Peyer's patch (tissue), 4 donors: ENCODE measurements around the gene ABCA5. TPM values are rescaled to one million over a fixed set of nuclear protein-coding genes. Genes with fewer than 3 reads are reported as not detected.
"Not testable (repeated sequence)": the region's sequence is repeated elsewhere in the genome, so short reads cannot be mapped to it uniquely, and the experiment has no call there.

ENCODE experiments used
- DNase-seq, 3 donors: peaks; one replicate each; pipeline ENCODE4 v3.0.0-alpha.2; 2017 to 2019
- H3K27ac ChIP-seq, 4 donors: fragments of 200-600 bp; sonication (generic); one replicate each; pipeline ENCODE4 v1.5.1; 2016 to 2019
- H3K27me3 ChIP-seq, 2 donors: fragments of 200-600 bp; sonication (generic); one replicate each; pipeline ENCODE4 v1.5.1; 2019
- H3K36me3 ChIP-seq, 3 donors: fragments of 200-600 bp; sonication (generic); one replicate each; pipeline ENCODE4 v1.5.1; 2016 to 2019
- H3K4me1 ChIP-seq, 4 donors: fragments of 200-600 bp; sonication (generic); one replicate each; pipeline ENCODE4 v1.5.1; 2016 to 2019
- H3K4me3 ChIP-seq, 4 donors: fragments of 200-600 bp; sonication (generic); 1 replicate in 3 of 4; 2 replicates in 1 of 4; pipeline ENCODE4 v1.5.1; 2016 to 2019; ENCODE audit warnings: mild to moderate bottlenecking in 1 of 4
- H3K9me3 ChIP-seq, 4 donors: fragments of 200-600 bp; sonication (generic); one replicate each; pipeline ENCODE4 v1.5.1; 2016 to 2019; ENCODE audit warnings: mild to moderate bottlenecking in 1 of 4
- CTCF ChIP-seq, 6 experiments: fragments of 450-650 bp in 4 of 6; fragments of 200-600 bp in 2 of 6; sonication (generic) in 1 of 6; IDR thresholded peaks; one replicate each; pipeline ENCODE4 v1.5.1; 2017 to 2019; ENCODE audit warnings: antibody characterized with exemption in 6 of 6, mild to moderate bottlenecking in 3 of 6, moderate library complexity in 1 of 6
- POLR2A ChIP-seq, 2 donors: fragments of 450-650 bp; IDR thresholded peaks; one replicate each; pipeline ENCODE4 v1.5.1; 2017; ENCODE audit warnings: antibody characterized with exemption in 2 of 2, mild to moderate bottlenecking in 2 of 2, moderate library complexity in 2 of 2
- total RNA-seq, 4 donors: library from RNA; depleted of rRNA; stranded (reverse); fragments of >200 nt; gene quantifications; one replicate each; pipeline ENCODE4 v1.1.0, GENCODE V29; 2016

ABCA5 gene
- total RNA-seq, 4 donors from 2014 or later, result 25.6 to 239 (median 177) TPM

DNA sequence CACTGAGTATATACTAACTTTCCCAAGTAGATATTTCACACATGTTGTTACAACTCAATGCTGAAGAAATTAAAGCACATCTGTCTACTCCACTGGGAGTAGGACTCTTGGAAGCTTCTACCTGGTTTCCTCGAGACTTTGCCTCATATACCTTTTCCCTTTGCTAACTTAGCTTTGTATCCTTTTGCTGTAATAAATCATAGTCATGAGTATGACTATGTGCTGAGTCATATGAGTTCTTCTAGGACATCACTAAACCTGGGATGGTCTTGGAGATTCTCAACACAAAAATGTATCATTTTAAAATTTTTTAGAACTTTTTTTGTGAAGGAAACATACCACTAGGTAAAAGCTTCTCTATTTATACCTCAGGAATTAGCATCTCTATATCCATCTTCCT, 39.8 kb downstream of the ABCA5 start:
- H3K27me3 ChIP-seq, result no peaks in the 10 kb centered on the region
- H3K9me3 ChIP-seq, result no peaks in the 10 kb centered on the region
- no peak overlapping the region for H3K27ac ChIP-seq
- H3K4me3 ChIP-seq, result no peak overlapping the region
- H3K36me3 ChIP-seq, result peaks cover 0 to 95% (median 3%) of the 10 kb centered on the region in 3 donors
- no peaks in the 10 kb centered on the region for H3K4me1 ChIP-seq
- no peak for DNase-seq
- TF ChIP-seq POLR2A (IDR thresholded peaks at IDR 0.05) (no peak), CTCF (IDR thresholded peaks at IDR 0.05) (no peak)

GRCh38 chr17:69286257-69286656, 40.7 kb downstream of the ABCA5 start:
- Histone ChIP-seq H3K4me3 (no peak overlapping the region), H3K27ac (no peak overlapping the region), H3K36me3 (peaks cover 0 to 96% (median 3%) of the 10 kb centered on the region in 3 donors), H3K27me3 (no peaks in the 10 kb centered on the region), H3K9me3 (no peaks in the 10 kb centered on the region), H3K4me1 (no peaks in the 10 kb centered on the region)
- no peak for TF ChIP-seq POLR2A (IDR thresholded peaks at IDR 0.05)
- no peak for TF ChIP-seq CTCF (IDR thresholded peaks at IDR 0.05)
- no peak for DNase-seq

GRCh38 chr17:69284646-69285045, 42.3 kb downstream of the ABCA5 start:
- H3K4me1 ChIP-seq, result no peaks in the 10 kb centered on the region
- no peak for TF ChIP-seq CTCF (IDR thresholded peaks at IDR 0.05)
- H3K36me3 ChIP-seq, result peaks cover 0 to 84% (median 3%) of the 10 kb centered on the region in 3 donors
- no peaks in the 10 kb centered on the region for H3K9me3 ChIP-seq
- no peak overlapping the region for H3K4me3 ChIP-seq
- no peaks in the 10 kb centered on the region for H3K27me3 ChIP-seq
- H3K27ac ChIP-seq, result no peak overlapping the region
- DNase-seq, result no peak

DNA sequence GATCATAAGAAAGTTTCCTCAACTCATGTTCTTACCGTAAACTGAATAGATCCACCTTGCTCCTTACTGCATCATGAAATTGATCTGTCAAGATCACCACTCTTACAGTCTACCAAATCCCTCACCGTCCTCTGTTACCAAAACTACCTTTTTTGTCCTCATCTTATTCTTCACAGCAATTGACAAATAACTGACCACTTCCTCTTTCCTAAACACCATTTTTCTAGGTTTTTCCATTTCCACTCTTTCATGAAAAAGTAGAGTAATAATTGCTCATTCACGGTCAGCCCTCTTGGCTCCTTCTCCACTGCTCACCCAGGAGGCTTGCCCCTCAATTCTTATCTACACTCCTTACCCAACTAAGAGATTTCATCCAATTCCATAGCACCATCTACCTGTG, 44.9 kb downstream of the ABCA5 start:
- TF ChIP-seq CTCF (IDR thresholded peaks at IDR 0.05) (no peak), POLR2A (IDR thresholded peaks at IDR 0.05) (no peak)
- no peaks in the 10 kb centered on the region for H3K4me1 ChIP-seq
- H3K4me3 ChIP-seq, result no peak overlapping the region
- H3K36me3 ChIP-seq, result peaks cover 0 to 60% (median 3%) of the 10 kb centered on the region in 3 donors
- DNase-seq, result no peak
- no peak overlapping the region for H3K27ac ChIP-seq
- H3K9me3 ChIP-seq, result no peaks in the 10 kb centered on the region
- H3K27me3 ChIP-seq, result no peaks in the 10 kb centered on the region

DNA sequence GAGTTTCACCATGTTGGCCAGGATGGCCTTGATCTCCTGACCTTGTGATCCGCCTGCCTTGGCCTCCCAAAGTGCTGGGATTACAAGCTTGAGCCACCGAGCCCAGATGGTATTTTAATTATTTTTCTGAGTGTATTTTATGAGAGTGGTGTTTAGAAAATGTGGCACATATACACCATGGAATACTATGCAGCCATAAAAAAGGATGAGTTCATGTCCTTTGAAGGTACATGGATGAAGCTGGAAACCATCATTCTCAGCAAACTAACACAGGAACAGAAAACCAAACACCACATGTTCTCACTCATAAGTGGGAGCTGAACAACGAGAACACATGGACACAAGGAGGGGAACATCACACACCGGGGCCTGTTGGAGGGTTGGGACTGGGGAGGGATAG, 50.7 kb downstream of the ABCA5 start:
- not testable (repeated sequence) for H3K27me3 ChIP-seq, DNase-seq, H3K27ac ChIP-seq, H3K4me3 ChIP-seq, H3K4me1 ChIP-seq, H3K9me3 ChIP-seq
- peaks cover 0 to 23% (median 0%) of the 10 kb centered on the region in 3 donors for H3K36me3 ChIP-seq

DNA sequence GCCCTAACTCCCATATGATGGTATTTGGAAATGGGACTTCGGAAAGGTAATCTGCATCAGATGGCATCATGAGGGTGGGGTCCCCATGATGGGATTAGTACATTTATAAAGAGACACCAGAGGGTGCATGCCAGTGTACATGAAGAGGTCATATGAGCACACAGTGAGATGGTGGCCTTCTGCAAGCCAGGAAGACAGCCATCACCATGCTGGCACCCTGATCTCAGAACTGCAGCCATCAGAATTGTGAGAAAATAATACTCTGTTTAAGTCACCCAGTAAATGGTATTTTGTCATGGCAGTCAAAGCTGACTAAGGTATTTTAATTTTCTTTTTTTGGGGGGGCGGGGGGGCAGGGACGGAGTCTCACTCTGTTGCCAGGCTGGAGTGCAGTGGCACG, 51.2 kb downstream of the ABCA5 start:
- Histone ChIP-seq H3K27me3 (no peaks in the 10 kb centered on the region), H3K36me3 (peaks cover 0 to 21% (median 0%) of the 10 kb centered on the region in 3 donors), H3K27ac (no peak overlapping the region), H3K4me3 (no peak overlapping the region), H3K4me1 (no peaks in the 10 kb centered on the region), H3K9me3 (no peaks in the 10 kb centered on the region)
- no peak for DNase-seq
- TF ChIP-seq POLR2A (IDR thresholded peaks at IDR 0.05) (no peak), CTCF (IDR thresholded peaks at IDR 0.05) (no peak)
